Stimulated activated CD4-positive, alpha-beta T cell treated with anti-CD3 and anti-CD28 coated beads, Interleukin-15, amount 100 ng/mL, for 48 hours (primary cell): ENCODE measurements around the gene ABHD11.
"Not testable (repeated sequence)": the region's sequence is repeated elsewhere in the genome, so short reads cannot be mapped to it uniquely, and the experiment has no call there.

ENCODE experiments used
- DNase-seq, 2 donors: peaks; one replicate each; pipeline ENCODE4 v3.0.0-alpha.2; 2020; ENCODE audit warnings: low read depth in 2 of 2

ABHD11 gene

GRCh38 chr7:73746378-73746777 is 7.8 kb upstream of the ABHD11 start:
- DNase-seq = no peak

- DNase-seq = no peak
Measured at GRCh38 chr7:73742753-73743641, 4.4 kb upstream of the ABHD11 start.

GRCh38 chr7:73742338-73742752 is 3.7 kb upstream of the ABHD11 start:
- DNase-seq = no peak

- DNase-seq = no peak
Measured at GRCh38 chr7:73741600-73741999, 3.0 kb upstream of the ABHD11 start.

- no peak for DNase-seq
Measured at GRCh38 chr7:73740771-73741170, 2.2 kb upstream of the ABHD11 start.

GRCh38 chr7:73740212-73740611 is 1.6 kb upstream of the ABHD11 start:
- no peak for DNase-seq

- no peak for DNase-seq
Measured at GRCh38 chr7:73739387-73739767, 775 bp upstream of the ABHD11 start.

GRCh38 chr7:73738220-73738611 is 386 bp downstream of the ABHD11 start:
- peak in 1 of 2 donors; percentile 28 for DNase-seq

- DNase-seq = no peak
Measured at GRCh38 chr7:73737491-73738219, 947 bp downstream of the ABHD11 start.

GRCh38 chr7:73736885-73737284 is 1.7 kb downstream of the ABHD11 start:
- no peak for DNase-seq

GRCh38 chr7:73735528-73735905 is 3.1 kb downstream of the ABHD11 start:
- no peak for DNase-seq

- peak; percentile 73 to 81 for DNase-seq
Measured at GRCh38 chr7:73734619-73735527, 3.7 kb downstream of the ABHD11 start.

GRCh38 chr7:73732397-73732796 is 6.2 kb downstream of the ABHD11 start:
- no peak for DNase-seq

- no peak for DNase-seq
Measured at GRCh38 chr7:73730485-73730884, 8.1 kb downstream of the ABHD11 start.

- DNase-seq = no peak
Measured at GRCh38 chr7:73728551-73728950, 10.1 kb downstream of the ABHD11 start.

GRCh38 chr7:73727952-73728351 is 10.7 kb downstream of the ABHD11 start:
- no peak for DNase-seq

- DNase-seq = no peak
Measured at GRCh38 chr7:73726083-73726466, 12.5 kb downstream of the ABHD11 start.

GRCh38 chr7:73723813-73724212 is 14.8 kb downstream of the ABHD11 start:
- DNase-seq = no peak

GRCh38 chr7:73722785-73723184 is 15.8 kb downstream of the ABHD11 start:
- DNase-seq = no peak

- DNase-seq = not testable (repeated sequence)
Measured at GRCh38 chr7:73722182-73722581, 16.4 kb downstream of the ABHD11 start.

- DNase-seq = no peak
Measured at GRCh38 chr7:73721377-73721817, 17.2 kb downstream of the ABHD11 start.

GRCh38 chr7:73720443-73720842 is 18.2 kb downstream of the ABHD11 start:
- DNase-seq = not testable (repeated sequence)
